ENCODE data around the gene UBA3. TPM values are rescaled to one million over a fixed set of nuclear protein-coding genes. Genes with fewer than 3 reads are reported as not detected.

UBA3 gene
- total RNA-seq, 1 experiment from 2014 or later, result 67.2 TPM

DNA sequence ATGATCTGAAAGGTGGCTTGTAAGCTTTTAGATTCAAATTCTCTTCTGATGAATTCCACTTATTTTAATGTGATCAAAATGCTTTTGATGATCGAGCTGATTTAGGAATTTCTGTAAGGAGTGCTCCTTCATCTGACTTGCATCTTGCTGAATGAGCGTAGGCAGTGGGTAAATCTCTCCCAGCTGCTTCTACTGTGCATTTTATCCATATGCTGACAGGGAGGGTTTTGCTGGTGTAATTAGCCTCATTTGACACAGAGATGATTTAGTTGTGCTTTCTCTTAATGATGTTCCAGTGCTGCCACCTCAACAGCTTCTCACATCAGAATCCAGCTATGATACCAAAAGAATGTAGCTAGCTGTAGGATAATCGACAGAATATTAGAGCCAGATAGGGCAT, 46.1 kb upstream of the UBA3 start:
- no peaks in the 10 kb centered on the region for H3K27me3 ChIP-seq (ENCODE audit: insufficient read depth, low read length)
- DNase-seq, result no peak
- H2BK120ac ChIP-seq (ENCODE audit: low read depth, low read length, poor library complexity, severe bottlenecking), result no peak overlapping the region
- no peaks in the 10 kb centered on the region for H3K79me1 ChIP-seq (ENCODE audit: insufficient read depth, low read depth, low read length, poor library complexity, severe bottlenecking)
- no peak overlapping the region for H3K56ac ChIP-seq (ENCODE audit: insufficient read length, low read depth, low read length)
- H2BK15ac ChIP-seq (ENCODE audit: low read depth, low read length), result no peak overlapping the region
- H2AK5ac ChIP-seq (ENCODE audit: insufficient read length, low read length), result no peak overlapping the region
- no peak overlapping the region for H3K27ac Mint-ChIP-seq
- no peak overlapping the region for H3K4ac ChIP-seq (ENCODE audit: low read depth, low read length)
- no peak overlapping the region for H3K27ac ChIP-seq (ENCODE audit: insufficient read length, low read depth, low read length)
- H2BK5ac ChIP-seq (ENCODE audit: insufficient read length, low read length), result no peak overlapping the region
- H3K4me2 ChIP-seq (ENCODE audit: insufficient read depth, insufficient read length, low read length), result no peak overlapping the region
- no peak overlapping the region for H3K18ac ChIP-seq (ENCODE audit: insufficient read length, low read depth, low read length)
- no peak overlapping the region for H2AFZ ChIP-seq (ENCODE audit: low read length)
- H4K5ac ChIP-seq (ENCODE audit: insufficient read length, low read depth, low read length), result no peak overlapping the region
- no peak overlapping the region for H3K23ac ChIP-seq (ENCODE audit: insufficient read length, low read depth, low read length)
- H3K9me3 ChIP-seq (ENCODE audit: control insufficient read depth, low read depth, low read length), result no peaks in the 10 kb centered on the region
- TF ChIP-seq, protein P1, sequence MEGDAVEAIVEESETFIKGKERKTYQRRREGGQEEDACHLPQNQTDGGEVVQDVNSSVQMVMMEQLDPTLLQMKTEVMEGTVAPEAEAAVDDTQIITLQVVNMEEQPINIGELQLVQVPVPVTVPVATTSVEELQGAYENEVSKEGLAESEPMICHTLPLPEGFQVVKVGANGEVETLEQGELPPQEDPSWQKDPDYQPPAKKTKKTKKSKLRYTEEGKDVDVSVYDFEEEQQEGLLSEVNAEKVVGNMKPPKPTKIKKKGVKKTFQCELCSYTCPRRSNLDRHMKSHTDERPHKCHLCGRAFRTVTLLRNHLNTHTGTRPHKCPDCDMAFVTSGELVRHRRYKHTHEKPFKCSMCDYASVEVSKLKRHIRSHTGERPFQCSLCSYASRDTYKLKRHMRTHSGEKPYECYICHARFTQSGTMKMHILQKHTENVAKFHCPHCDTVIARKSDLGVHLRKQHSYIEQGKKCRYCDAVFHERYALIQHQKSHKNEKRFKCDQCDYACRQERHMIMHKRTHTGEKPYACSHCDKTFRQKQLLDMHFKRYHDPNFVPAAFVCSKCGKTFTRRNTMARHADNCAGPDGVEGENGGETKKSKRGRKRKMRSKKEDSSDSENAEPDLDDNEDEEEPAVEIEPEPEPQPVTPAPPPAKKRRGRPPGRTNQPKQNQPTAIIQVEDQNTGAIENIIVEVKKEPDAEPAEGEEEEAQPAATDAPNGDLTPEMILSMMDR (conservative IDR thresholded peaks at IDR 0.05), result no peak
- no peak overlapping the region for H4K8ac ChIP-seq (replicated peaks; ENCODE audit: insufficient read length, low read depth, low read length)
- H3K4me3 Mint-ChIP-seq, result no peak overlapping the region
- no peaks in the 10 kb centered on the region; the same call in 1 of the 2 replicates for H3K4me1 ChIP-seq (ENCODE audit: insufficient read depth, low read length)
- H3K4me1 Mint-ChIP-seq, result peaks cover 0 to 3% of the 10 kb centered on the region in 2 experiments; a peak in 1 of 4 replicates
- no peak overlapping the region for H2BK12ac ChIP-seq (ENCODE audit: insufficient read length, low read depth, low read length)
- H3K36me3 Mint-ChIP-seq (ENCODE audit: insufficient read depth in 1 of 3, low read depth in 3 of 3), result no peaks in the 10 kb centered on the region
- no peak overlapping the region for H3T11ph ChIP-seq (ENCODE audit: low read length)
- H3K14ac ChIP-seq (ENCODE audit: insufficient read depth, low read length), result no peak overlapping the region
- no peak overlapping the region for H2BK20ac ChIP-seq (ENCODE audit: low read depth, low read length, poor library complexity, severe bottlenecking)
- H3K23me2 ChIP-seq (ENCODE audit: insufficient read length, low read depth, low read length, poor library complexity, severe bottlenecking), result no peaks in the 10 kb centered on the region
- no CpG with 5 or more reads among the region's 3 CpGs for WGBS (ENCODE audit: extremely low coverage, insufficient read length, low lambda C conversion rate)
- H3K9ac ChIP-seq (ENCODE audit: extremely low read depth, insufficient read length, low read length), result no peak overlapping the region
- H4K91ac ChIP-seq (ENCODE audit: insufficient read length, low read depth, low read length), result no peak overlapping the region
- H3K9me3 Mint-ChIP-seq, result no peaks in the 10 kb centered on the region
- peaks cover 4% of the 10 kb centered on the region; the same call in 1 of the 2 replicates for H3K27me3 Mint-ChIP-seq (ENCODE audit: low read depth)
- no peaks in the 10 kb centered on the region for H3K79me2 ChIP-seq (ENCODE audit: insufficient read depth, low read length)
- H4K20me1 ChIP-seq (ENCODE audit: control insufficient read depth, insufficient read depth, insufficient read length), result no peaks in the 10 kb centered on the region
